ENCODE measurements around the gene CCNG2.

DNA sequence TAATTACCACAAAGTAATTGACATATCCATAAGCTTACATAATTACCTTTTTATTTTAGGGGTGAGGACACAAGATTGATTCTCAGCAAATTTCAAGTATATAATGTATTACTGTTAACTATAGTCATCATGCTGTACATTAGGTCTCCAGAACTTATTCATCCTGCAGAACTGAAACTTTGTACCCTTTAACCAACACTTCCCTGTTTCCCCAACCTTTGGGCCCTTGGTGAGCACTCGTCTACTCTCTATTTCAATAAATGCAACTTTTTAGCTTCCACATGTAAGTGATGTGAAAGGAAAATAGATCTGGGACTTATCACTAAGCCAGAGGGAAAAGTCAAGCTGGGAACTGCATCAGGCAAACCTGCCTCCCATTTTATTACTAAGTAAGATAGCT, 33.6 kb upstream of the CCNG2 start:
- TF ChIP-seq, protein P1, sequence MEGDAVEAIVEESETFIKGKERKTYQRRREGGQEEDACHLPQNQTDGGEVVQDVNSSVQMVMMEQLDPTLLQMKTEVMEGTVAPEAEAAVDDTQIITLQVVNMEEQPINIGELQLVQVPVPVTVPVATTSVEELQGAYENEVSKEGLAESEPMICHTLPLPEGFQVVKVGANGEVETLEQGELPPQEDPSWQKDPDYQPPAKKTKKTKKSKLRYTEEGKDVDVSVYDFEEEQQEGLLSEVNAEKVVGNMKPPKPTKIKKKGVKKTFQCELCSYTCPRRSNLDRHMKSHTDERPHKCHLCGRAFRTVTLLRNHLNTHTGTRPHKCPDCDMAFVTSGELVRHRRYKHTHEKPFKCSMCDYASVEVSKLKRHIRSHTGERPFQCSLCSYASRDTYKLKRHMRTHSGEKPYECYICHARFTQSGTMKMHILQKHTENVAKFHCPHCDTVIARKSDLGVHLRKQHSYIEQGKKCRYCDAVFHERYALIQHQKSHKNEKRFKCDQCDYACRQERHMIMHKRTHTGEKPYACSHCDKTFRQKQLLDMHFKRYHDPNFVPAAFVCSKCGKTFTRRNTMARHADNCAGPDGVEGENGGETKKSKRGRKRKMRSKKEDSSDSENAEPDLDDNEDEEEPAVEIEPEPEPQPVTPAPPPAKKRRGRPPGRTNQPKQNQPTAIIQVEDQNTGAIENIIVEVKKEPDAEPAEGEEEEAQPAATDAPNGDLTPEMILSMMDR (IDR thresholded peaks at IDR 0.05): no peak
- TF ChIP-seq POLR2A (IDR thresholded peaks at IDR 0.05): no peak
